Measurements from ENCODE around the gene TCF25. TPM values are rescaled to one million over a fixed set of nuclear protein-coding genes. Genes with fewer than 3 reads are reported as not detected.

Gene TCF25
- total and polyA plus RNA-seq, 8 donors: 124 to 748 (median 216) TPM

- H3K4me3 ChIP-seq: peak overlapping the region; percentile 51 to 59 (median 58)
- no peak for TF ChIP-seq EP300 (IDR thresholded peaks at IDR 0.05)
- no peak for TF ChIP-seq CTCF (IDR thresholded peaks at IDR 0.05)
- no peak for TF ChIP-seq POLR2AphosphoS5 (IDR thresholded peaks at IDR 0.05)
- no peak for TF ChIP-seq POLR2A (IDR thresholded peaks at IDR 0.05)
- DNase-seq: peak in 1 of 2 donors; percentile 59
- 2 to 5% (median 3%) methylated on average over 10 to 41 of the region's 41 CpGs for whole genome bisulfite sequencing, 5 donors
- no peaks in the 10 kb centered on the region for H3K36me3 ChIP-seq
- H3K9me3 ChIP-seq: no peaks in the 10 kb centered on the region
- H3K4me1 ChIP-seq: peaks cover 47 to 81% (median 59%) of the 10 kb centered on the region in 4 donors
- peaks cover 18 to 100% (median 51%) of the 10 kb centered on the region in 3 donors for H3K27me3 ChIP-seq
- intact Hi-C loops (cut with DNase I; ENCODE audit: low total_unique reads): no loop called here
- H3K27ac ChIP-seq: peak overlapping the region in 3 of 5 donors; percentile 43 to 89 (median 82)
Observed at GRCh38 chr16:89923640-89924296, 50.4 kb downstream of the TCF25 start.

GRCh38 chr16:89924297-89924924 lies 51.0 kb downstream of the TCF25 start:
- Histone ChIP-seq H3K27me3 (peaks cover 18 to 100% (median 51%) of the 10 kb centered on the region in 3 donors), H3K9me3 (no peaks in the 10 kb centered on the region), H3K27ac (no peak overlapping the region), H3K4me3 (peak overlapping the region in 1 of 4 donors; percentile 58), H3K36me3 (no peaks in the 10 kb centered on the region), H3K4me1 (peaks cover 46 to 75% (median 55%) of the 10 kb centered on the region in 4 donors)
- TF ChIP-seq POLR2AphosphoS5 (IDR thresholded peaks at IDR 0.05): no peak
- TF ChIP-seq POLR2A (IDR thresholded peaks at IDR 0.05): no peak
- TF ChIP-seq EP300 (IDR thresholded peaks at IDR 0.05): no peak
- no peak for TF ChIP-seq CTCF (IDR thresholded peaks at IDR 0.05)
- intact Hi-C loops (cut with DNase I; ENCODE audit: low total_unique reads): no loop called here
- 3 to 7% (median 5%) methylated on average over 12 to 14 of the region's 14 CpGs for WGBS, 5 donors
- peak in 1 of 2 donors; percentile 80 for DNase-seq

- intact Hi-C loops (cut with DNase I; ENCODE audit: low total_unique reads): no loop called here
- Histone ChIP-seq H3K27ac (no peak overlapping the region), H3K9me3 (no peaks in the 10 kb centered on the region), H3K36me3 (no peaks in the 10 kb centered on the region), H3K27me3 (peaks cover 18 to 100% (median 51%) of the 10 kb centered on the region in 3 donors), H3K4me1 (peaks cover 46 to 69% (median 55%) of the 10 kb centered on the region in 4 donors), H3K4me3 (no peak overlapping the region)
- TF ChIP-seq POLR2AphosphoS5 (IDR thresholded peaks at IDR 0.05) (no peak), CTCF (IDR thresholded peaks at IDR 0.05) (no peak), EP300 (IDR thresholded peaks at IDR 0.05) (no peak), POLR2A (IDR thresholded peaks at IDR 0.05) (no peak)
- DNase-seq: no peak
- WGBS, 5 donors: 18 to 38% (median 29%) methylated on average over 3 to 4 of the region's 4 CpGs
Observed at GRCh38 chr16:89924925-89925307, 51.5 kb downstream of the TCF25 start.

GRCh38 chr16:89925596-89926079 lies 52.2 kb downstream of the TCF25 start:
- peaks cover 18 to 99% (median 50%) of the 10 kb centered on the region in 3 donors for H3K27me3 ChIP-seq
- no peak for DNase-seq

More at GRCh38 chr16:89925596-89926079, 52.2 kb downstream of the TCF25 start:
- H3K9me3 ChIP-seq: no peaks in the 10 kb centered on the region
- intact Hi-C loops (cut with DNase I; ENCODE audit: low total_unique reads): no loop called here
- H3K36me3 ChIP-seq: no peaks in the 10 kb centered on the region
- no peak for TF ChIP-seq EP300 (IDR thresholded peaks at IDR 0.05)
- no peak for TF ChIP-seq POLR2A (IDR thresholded peaks at IDR 0.05)
- TF ChIP-seq CTCF (IDR thresholded peaks at IDR 0.05): no peak
- TF ChIP-seq POLR2AphosphoS5 (IDR thresholded peaks at IDR 0.05): no peak
- WGBS, 5 donors: 0 to 2% (median 1%) methylated on average over 4 to 42 of the region's 42 CpGs
- H3K4me1 ChIP-seq: peaks cover 46 to 62% (median 54%) of the 10 kb centered on the region in 4 donors
- peak overlapping the region; percentile 32 to 67 (median 50) for H3K4me3 ChIP-seq
- peak overlapping the region in 1 of 5 donors; percentile 36 for H3K27ac ChIP-seq
